HG02840 (cell line): ENCODE measurements around the gene PHF1.

Experiments
- ATAC-seq: cut with Tn5 transposase; IDR thresholded peaks from one replicate; pipeline ENCODE4 v1.9.1; 2021; ENCODE audit warnings: mild to moderate bottlenecking, moderate library complexity, moderate number of reproducible peaks; ENCODE audit not compliant: unreplicated experiment, low FRiP score

PHF1 gene

DNA sequence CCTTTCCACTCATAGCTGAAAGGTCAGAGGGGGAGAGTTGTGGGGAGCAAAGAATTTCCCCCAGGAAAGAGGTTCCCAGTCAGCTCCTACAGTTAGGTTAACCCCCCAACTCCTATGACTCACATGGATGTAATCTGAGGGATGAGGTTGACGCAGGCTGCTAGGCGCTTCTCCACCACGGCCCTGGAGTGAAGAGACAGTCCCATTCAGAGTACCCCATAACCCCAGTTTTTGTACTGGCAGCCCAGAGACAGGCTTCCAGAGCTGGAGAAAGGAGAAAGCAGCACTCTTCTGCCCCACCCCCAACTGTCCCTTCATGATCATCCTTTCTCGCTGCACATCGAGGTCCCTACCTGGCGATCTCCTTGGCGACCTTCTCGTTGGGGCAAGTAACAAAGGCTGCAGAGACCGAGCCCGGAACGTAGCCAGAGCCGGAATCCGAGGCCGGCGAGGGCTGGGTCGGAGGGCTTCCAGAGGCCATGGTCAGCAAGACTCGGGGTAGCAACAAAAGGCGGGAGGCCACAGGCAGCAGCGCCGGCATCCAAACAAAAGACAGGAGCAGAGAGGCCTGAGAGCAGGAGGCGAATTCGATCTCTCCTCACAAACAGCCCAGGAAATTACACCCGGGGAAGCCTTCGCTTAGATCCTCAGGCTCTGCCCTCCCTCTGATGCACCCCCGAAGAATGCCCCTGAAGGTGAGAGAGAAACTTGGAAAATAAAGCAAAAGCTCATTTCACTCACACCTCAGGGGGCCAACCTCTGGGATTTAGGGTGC, 6.5 kb downstream of the PHF1 start:
- ATAC-seq = no peak

- ATAC-seq = peak; percentile 83
These were observed 7.3 kb downstream of the PHF1 start, which contains the start of gene CUTA for GRCh38 chr6:33417903-33418689. Gene CUTA, minus strand, starts transcription at chr6:33418107. Its CDS starts 107 bp downstream, at chr6:33418000.

- ATAC-seq = no peak
These were observed 8.0 kb downstream of the PHF1 start for GRCh38 chr6:33418690-33419291.

DNA sequence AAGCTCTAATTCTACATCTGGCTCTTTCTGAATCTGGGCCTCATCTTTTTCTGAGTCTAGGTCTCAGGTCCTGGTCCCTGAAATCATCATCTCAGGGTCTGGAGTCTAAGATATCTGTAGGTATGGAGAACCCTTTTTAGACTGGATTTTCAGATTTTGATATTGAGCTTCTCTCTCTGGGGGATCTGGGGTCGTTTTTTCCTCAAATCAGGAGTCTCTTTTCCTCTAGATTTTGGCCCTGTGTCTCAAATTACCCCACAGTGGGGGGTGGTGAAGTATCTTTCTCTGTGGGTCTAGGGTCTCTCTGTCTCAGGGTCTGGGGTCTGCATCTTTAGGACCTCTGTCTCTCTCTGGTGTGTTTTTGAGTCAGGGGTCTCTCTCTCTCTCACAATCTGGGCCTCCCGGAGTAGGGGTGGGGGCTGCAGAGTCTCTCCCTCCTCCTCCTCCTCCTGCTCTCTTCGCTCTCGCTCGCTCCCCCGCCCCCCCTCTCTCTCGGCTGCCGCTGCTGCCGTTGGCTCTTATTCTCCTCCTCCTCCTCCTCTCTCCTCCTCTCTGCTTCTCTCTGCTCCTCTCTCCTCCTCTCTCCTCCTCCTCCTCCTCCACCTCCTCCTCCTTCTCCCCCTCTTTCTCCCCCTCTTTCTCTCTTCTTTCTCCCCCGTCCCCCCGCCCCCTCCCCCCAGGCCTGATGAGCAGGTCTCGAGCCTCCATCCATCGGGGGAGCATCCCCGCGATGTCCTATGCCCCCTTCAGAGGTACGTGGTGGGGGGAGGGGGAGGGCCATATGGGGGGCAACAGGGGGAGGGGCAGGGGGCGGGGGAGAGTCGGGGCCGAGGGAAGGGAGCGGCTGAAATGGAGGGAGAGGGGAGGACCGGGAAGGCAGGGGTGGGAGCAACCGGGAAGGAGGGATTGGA, 9.0 kb downstream of the PHF1 start, which contains the start of gene SYNGAP1:
Gene SYNGAP1 (plus strand): TSS at position 486 of the 911 bp plus-strand sequence. CDS start 200 bp downstream, at position 686.
- no peak for ATAC-seq

- ATAC-seq = no peak
These were observed 9.9 kb downstream of the PHF1 start for GRCh38 chr6:33420491-33421343.

GRCh38 chr6:33421344-33421643, 10.5 kb downstream of the PHF1 start:
- ATAC-seq = no peak

DNA sequence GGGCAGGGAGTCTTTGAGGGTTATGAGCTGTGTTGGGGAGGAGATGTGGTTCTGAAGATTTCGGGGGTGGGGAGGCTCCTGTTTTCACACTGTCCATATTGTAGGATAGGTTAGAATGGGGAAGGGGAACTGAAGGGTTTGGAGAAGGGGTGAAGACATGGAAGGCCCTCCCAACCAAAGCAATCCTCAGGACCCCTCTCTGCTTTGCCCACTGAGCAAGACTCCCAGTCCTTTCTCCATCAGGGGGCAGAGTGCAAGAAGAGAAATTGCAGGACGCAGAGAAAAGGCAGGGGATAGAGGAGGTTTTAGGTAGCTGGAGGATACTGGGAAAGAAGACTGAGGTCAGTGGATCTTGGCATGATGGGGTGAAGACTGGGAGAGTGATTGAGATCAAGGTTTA, 13.0 kb downstream of the PHF1 start:
- no peak for ATAC-seq

DNA sequence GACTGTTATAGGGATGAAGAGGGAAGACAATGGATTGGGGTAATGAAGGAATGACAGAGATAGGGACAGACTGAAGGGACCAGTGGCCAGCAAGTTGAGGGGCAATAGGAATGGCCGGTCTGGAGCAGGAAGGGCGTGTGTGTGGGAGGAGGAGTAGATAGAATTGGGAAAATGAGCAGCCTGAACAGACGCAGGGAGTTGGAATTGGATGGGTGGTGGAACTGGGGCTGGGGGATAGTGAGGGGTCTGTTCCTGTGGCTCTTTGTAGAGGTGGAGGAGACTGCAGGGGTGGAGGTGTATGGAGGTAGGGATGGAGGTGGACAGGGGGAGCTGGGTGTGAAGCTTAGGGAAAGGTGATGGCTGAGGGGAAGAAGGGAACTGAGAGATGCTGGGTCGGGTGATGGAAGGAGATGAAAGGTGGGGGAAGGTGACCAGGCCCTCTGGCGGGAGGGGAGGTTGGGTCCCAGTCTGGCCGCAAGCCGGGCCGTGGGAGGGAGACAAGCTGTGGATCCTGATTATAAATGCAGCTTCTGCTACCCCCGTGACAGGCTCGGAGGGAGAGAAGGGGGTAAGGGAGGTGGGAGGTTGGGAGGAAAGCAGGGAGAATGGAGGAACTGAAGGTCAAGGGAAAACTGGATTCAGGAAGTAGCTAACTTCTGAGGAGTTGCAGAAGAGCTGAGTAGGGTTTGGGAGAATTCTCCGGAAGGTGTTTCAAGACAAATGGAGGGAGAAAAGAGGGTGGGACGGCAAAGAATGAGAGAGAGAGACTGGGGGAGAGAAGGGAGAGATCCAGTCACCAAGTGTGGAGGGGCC, 14.2 kb downstream of the PHF1 start:
- ATAC-seq = no peak

GRCh38 chr6:33425668-33426577, 15.1 kb downstream of the PHF1 start:
- ATAC-seq = no peak

DNA sequence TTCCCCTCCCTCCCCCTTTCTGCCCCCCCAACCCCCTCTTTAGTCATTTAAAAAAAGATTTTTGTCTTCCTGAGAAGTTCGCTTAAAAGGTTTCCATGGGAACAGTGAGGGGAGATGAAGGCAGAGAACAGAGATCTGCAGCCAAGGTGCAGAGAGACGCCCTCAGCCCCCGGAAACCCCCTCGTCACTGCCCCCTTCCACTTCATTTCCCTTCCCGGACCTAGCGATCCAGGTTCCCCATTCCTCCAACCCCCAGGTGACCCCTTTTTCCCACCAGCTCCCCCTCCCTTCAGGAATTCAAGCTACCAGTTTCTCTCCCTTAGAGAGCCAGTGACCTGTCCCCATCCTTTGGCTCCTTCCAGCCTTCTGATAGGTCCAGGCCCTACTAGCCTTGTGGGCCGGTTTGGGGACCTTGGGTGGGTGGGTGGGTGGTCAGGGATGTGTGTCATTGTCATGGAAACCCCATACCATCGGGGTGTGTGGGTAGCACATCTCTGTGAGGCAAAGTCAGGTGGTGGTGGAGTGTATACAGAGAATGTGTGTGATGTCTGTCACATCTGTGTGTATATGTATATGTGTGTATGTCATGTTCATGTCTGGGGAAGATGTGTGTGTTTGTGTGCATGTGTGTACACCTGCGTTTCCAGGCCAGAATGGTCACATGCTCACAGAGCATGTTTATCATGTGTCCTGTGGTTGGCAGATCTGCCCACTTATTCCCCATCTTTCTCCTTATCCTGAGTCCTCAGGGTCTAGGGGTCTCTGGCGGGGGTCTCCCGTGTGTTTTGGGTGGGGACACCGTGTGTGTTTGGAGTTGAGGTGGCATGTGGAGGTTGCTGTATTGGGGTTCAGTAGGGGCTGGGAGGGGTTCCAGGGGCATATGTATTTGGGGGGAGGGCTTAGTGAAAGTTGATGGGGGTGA, 16.0 kb downstream of the PHF1 start:
- ATAC-seq = no peak

DNA sequence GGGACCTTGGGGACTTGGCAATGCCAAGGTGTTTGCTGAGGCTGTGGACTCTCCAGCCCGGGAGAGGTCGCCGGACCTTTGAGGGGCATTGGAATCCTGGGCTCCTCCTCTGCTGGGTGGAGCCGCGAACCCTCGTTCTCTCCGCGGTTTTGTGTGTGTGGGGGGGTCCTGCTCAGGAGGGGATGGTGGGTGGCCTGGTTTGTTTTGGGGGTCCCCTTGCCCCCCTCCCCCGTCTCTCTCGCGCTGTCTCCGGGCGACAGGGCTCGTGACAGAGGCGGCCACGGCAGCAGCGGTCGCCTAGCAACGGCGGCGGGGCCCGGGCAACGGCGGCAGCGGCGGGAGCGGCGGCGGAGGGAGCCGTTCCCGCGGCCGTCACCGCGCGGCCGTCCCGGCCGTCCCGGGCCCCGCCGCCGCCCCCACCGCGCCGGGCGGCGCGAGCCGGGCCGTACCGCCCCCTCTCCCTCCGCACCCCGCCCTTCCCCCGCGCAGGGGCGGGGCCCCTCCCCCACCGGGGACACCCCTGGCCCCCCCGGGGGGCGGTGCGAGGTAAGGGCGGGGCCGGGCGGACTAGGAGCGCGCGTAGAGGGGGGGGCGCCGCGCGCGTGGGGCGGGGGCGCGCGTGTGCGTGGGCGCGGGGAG, 16.9 kb downstream of the PHF1 start:
- ATAC-seq = no peak

- no peak for ATAC-seq
These were observed 17.6 kb downstream of the PHF1 start for GRCh38 chr6:33428224-33428965.

GRCh38 chr6:33428966-33429749, 18.3 kb downstream of the PHF1 start:
- no peak for ATAC-seq

DNA sequence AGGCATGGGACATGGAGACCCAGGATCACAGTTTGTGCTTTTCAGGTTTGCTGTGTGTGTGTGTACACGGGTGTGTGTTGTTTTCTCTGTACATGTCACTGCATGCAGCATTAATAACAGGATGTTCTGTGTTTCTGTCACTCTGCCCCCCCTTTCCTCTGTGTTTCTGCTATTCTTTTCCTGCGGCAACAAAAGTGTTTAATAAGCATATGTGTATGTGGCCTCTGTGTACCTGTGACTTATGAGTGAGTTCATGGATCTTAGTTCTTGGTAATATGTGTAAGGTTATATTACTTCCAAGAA, 18.9 kb downstream of the PHF1 start:
- ATAC-seq = no peak

- ATAC-seq = no peak
These were observed 19.5 kb downstream of the PHF1 start for GRCh38 chr6:33430334-33430733.
